ENCODE measurements around the gene NIPBL.
"Not testable (repeated sequence)": the region's sequence is repeated elsewhere in the genome, so short reads cannot be mapped to it uniquely, and the experiment has no call there.

The NIPBL gene

GRCh38 chr5:37099267-37099666, 222.7 kb downstream of the NIPBL start:
- DNase-seq, result not testable (repeated sequence)

- DNase-seq, result no peak
Observed at GRCh38 chr5:37103302-37103701, 226.7 kb downstream of the NIPBL start.

- DNase-seq, result no peak
Observed at GRCh38 chr5:37109338-37109737, 232.8 kb downstream of the NIPBL start.

- DNase-seq, result no peak
Observed at GRCh38 chr5:37110135-37110534, 233.6 kb downstream of the NIPBL start.

GRCh38 chr5:37111426-37112382, 235.1 kb downstream of the NIPBL start:
- DNase-seq, result peak; percentile 87

- peak; percentile 9 for DNase-seq
Observed at GRCh38 chr5:37112383-37112991, 235.9 kb downstream of the NIPBL start.
